SK-N-MC (cell line): ENCODE measurements around the gene FOXN4.

ENCODE experiments used
- DNase-seq: peaks from one replicate; pipeline ENCODE4 v3.0.0-alpha.2; 2011; ENCODE audit warnings: low read depth, low spot score
- H3K27ac ChIP-seq: fragments of 200-600 bp; sonication (generic); 2 replicates; pipeline ENCODE4 v1.5.1; 2016; ENCODE audit warnings: mixed run types
- H3K36me3 ChIP-seq: fragments of 200-600 bp; sonication (generic); 2 replicates; pipeline ENCODE4 v1.6.1; 2017; ENCODE audit warnings: antibody characterized with exemption, low read length, mixed read lengths; ENCODE audit not compliant: insufficient read depth
- H3K4me3 ChIP-seq: fragments of 200-600 bp; sonication (generic); 2 replicates; pipeline ENCODE4 v1.5.1; 2016
- H3K9ac ChIP-seq: fragments of 200-600 bp; sonication (generic); 2 replicates; pipeline ENCODE4 v1.8.0; 2017; ENCODE audit warnings: mixed run types, mixed read lengths; ENCODE audit not compliant: insufficient read length
- H3K9me3 ChIP-seq: fragments of 200-600 bp; sonication (generic); 2 replicates; pipeline ENCODE4 v1.6.1; 2017; ENCODE audit warnings: low read depth, mild to moderate bottlenecking, antibody characterized with exemption, low read length, moderate library complexity, mixed read lengths
- EZH2 ChIP-seq: fragments of 200-600 bp; sonication (generic); IDR thresholded peaks from one replicate; pipeline ENCODE4 v1.6.1; 2017; ENCODE audit warnings: antibody characterized with exemption
- FOXP2 ChIP-seq: optimal IDR thresholded peaks from 2 replicates; pipeline ENCODE3; 2011; ENCODE audit warnings: mild to moderate bottlenecking, moderate library complexity; ENCODE audit not compliant: insufficient read depth; ENCODE audit errors: extremely low read length, control extremely low read depth
- POLR2AphosphoS5 ChIP-seq: IDR thresholded peaks from 2 replicates; pipeline ENCODE4 v1.6.1; 2012; ENCODE audit warnings: mild to moderate bottlenecking, low read depth, low read length, borderline replicate concordance

Gene FOXN4

GRCh38 chr12:109281452-109281851, 27.6 kb downstream of the FOXN4 start:
- Histone ChIP-seq H3K36me3 (no peaks in the 10 kb centered on the region), H3K4me3 (no peak overlapping the region), H3K27ac (no peak overlapping the region), H3K9me3 (no peaks in the 10 kb centered on the region), H3K9ac (no peak overlapping the region)
- TF ChIP-seq FOXP2 (no peak), POLR2AphosphoS5 (no peak), EZH2 (no peak)
- DNase-seq: no peak

- H3K36me3 ChIP-seq: no peaks in the 10 kb centered on the region
- no peak for TF ChIP-seq POLR2AphosphoS5
- no peak for TF ChIP-seq FOXP2
- no peak for TF ChIP-seq EZH2
- no peaks in the 10 kb centered on the region for H3K9me3 ChIP-seq
- no peak overlapping the region for H3K27ac ChIP-seq
- H3K4me3 ChIP-seq: no peak overlapping the region
- no peak overlapping the region for H3K9ac ChIP-seq
- no peak for DNase-seq
Measured at GRCh38 chr12:109279525-109279924, 29.6 kb downstream of the FOXN4 start.

DNA sequence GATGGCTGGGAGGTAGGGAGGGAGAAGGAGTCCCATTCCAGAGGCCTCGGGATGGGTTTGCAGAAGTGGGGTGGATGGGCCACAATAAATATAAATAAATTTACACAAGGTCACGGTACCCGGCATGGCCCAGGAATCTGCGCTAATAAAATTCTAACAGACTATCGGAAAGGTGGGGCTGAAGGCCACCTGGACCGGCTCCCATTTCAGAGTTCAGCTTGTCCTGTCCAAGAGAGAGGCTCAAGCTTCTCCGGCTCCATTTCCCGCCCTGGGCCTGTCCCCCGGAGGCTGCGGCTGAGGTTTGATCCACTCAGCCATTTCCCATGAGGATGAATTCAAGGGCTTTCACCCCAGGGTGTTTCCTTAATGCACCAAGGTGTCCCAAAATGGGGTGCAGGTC, 30.2 kb downstream of the FOXN4 start:
- H3K36me3 ChIP-seq: no peaks in the 10 kb centered on the region
- DNase-seq: no peak
- H3K9ac ChIP-seq: no peak overlapping the region
- TF ChIP-seq FOXP2 (no peak), EZH2 (no peak), POLR2AphosphoS5 (no peak)
- H3K4me3 ChIP-seq: no peak overlapping the region
- no peaks in the 10 kb centered on the region for H3K9me3 ChIP-seq
- H3K27ac ChIP-seq: no peak overlapping the region

DNA sequence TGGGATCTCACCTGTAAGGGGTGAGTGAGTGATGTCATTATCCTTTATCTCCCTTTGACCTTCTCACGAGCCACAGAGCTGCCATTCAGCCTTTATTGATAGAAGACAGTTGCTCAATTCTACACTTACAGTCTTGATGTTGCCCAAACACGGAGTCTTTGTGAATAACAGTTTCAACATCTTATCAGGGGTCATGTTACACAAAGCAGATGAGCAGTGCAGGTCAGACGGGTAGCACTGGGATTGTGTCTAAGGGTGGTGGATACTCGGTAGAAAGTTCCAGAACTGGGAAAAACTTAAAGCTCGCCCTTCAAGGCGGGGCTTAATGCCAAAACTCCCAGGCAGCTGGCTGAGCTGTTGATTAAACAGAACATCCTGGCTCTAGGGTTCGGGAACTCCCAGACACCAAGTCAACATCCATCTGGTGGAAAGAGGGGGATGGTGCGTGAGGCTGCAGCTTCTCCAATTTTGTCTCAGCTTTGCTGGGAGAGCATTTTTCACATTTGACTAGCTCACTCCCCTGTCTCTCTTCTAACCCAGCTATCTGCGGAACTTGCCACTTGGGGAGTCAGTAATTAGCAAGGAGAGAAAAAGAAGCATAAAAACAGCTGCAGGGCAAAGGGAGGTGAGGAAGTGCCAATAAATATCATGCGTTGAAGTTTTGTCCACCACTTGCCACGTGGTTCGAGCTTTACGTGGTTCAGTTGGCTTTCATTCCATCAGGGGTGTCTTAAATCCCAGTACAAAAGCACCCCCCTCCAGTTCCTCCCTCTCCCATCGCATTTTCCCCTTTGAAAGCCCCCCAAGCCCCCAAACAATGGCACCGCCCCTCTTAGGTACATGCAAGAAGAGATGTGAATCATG, 31.0 kb downstream of the FOXN4 start:
- DNase-seq: no peak
- Histone ChIP-seq H3K9ac (no peak overlapping the region), H3K4me3 (no peak overlapping the region), H3K27ac (no peak overlapping the region), H3K36me3 (no peaks in the 10 kb centered on the region), H3K9me3 (no peaks in the 10 kb centered on the region)
- TF ChIP-seq EZH2 (no peak), POLR2AphosphoS5 (no peak), FOXP2 (no peak)

GRCh38 chr12:109277255-109277898, 31.7 kb downstream of the FOXN4 start:
- TF ChIP-seq EZH2 (no peak), POLR2AphosphoS5 (no peak), FOXP2 (no peak)

DNA sequence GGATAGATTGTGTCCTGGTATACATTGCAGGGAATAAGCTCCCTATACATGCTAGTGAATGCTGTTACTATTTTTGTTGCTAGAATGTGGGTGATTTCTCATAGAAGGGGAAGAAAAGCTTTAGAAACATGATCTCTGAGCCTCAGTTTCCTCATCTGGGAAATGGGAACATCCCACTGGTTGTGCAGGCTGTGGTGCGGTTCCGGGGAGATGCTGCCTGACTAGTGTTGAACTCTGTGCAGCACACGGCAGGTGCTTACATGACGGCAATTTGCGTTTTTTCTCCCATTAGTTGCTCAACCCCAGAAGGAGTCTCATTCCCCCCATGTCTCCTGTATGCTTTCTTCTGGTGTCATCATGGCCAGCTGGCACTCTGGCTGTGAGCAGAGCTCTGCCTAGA, 32.9 kb downstream of the FOXN4 start:
- TF ChIP-seq EZH2 (no peak), FOXP2 (no peak), POLR2AphosphoS5 (no peak)
- H3K36me3 ChIP-seq: no peaks in the 10 kb centered on the region
- no peak overlapping the region for H3K9ac ChIP-seq
- no peak overlapping the region for H3K4me3 ChIP-seq
- DNase-seq: no peak
- no peaks in the 10 kb centered on the region for H3K9me3 ChIP-seq
- no peak overlapping the region for H3K27ac ChIP-seq

More at GRCh38 chr12:109277255-109277898, 31.7 kb downstream of the FOXN4 start:
- H3K9me3 ChIP-seq: no peaks in the 10 kb centered on the region
- H3K4me3 ChIP-seq: no peak overlapping the region
- H3K36me3 ChIP-seq: no peaks in the 10 kb centered on the region
- no peak for DNase-seq
- no peak overlapping the region for H3K27ac ChIP-seq
- no peak overlapping the region for H3K9ac ChIP-seq

- DNase-seq: no peak
- no peak for TF ChIP-seq EZH2
- TF ChIP-seq POLR2AphosphoS5: no peak
- TF ChIP-seq FOXP2: no peak
Measured at GRCh38 chr12:109275173-109275572, 33.9 kb downstream of the FOXN4 start.

DNA sequence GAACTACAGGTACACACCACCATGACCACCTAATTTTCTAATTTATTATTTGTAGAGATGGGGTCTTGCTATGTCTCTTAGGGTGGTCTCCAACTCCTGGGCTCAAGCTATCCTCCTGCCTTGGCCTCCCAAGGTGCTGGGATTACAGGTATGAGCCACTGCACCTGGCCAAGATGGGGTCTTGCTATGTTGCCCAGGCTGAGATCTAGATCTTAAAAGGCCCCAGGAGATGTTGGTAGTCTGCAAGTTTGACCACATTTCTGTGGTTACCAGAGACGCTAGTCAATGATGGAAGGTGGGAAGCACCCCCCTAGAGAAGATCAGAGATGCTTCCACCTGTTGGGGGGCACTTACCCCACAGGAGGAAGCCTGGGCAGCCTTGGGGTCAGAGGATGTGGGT, 34.7 kb downstream of the FOXN4 start:
- no peak for DNase-seq
- no peaks in the 10 kb centered on the region for H3K36me3 ChIP-seq
- no peak overlapping the region for H3K27ac ChIP-seq
- no peaks in the 10 kb centered on the region for H3K9me3 ChIP-seq
- no peak overlapping the region for H3K9ac ChIP-seq
- TF ChIP-seq POLR2AphosphoS5 (no peak), FOXP2 (no peak)
- no peak overlapping the region for H3K4me3 ChIP-seq

More at GRCh38 chr12:109275173-109275572, 33.9 kb downstream of the FOXN4 start:
- no peak overlapping the region for H3K9ac ChIP-seq
- H3K36me3 ChIP-seq: no peaks in the 10 kb centered on the region
- no peak overlapping the region for H3K4me3 ChIP-seq
- H3K9me3 ChIP-seq: no peaks in the 10 kb centered on the region
- H3K27ac ChIP-seq: no peak overlapping the region

GRCh38 chr12:109273354-109273753, 35.7 kb downstream of the FOXN4 start:
- Histone ChIP-seq H3K36me3 (no peaks in the 10 kb centered on the region), H3K4me3 (no peak overlapping the region), H3K9me3 (no peaks in the 10 kb centered on the region), H3K27ac (no peak overlapping the region), H3K9ac (no peak overlapping the region)
- no peak for TF ChIP-seq EZH2
- no peak for DNase-seq
